Transverse colon (tissue), 4 donors: ENCODE measurements around the gene ARAP2. TPM values are rescaled to one million over a fixed set of nuclear protein-coding genes. Genes with fewer than 3 reads are reported as not detected.
"Not testable (repeated sequence)": the region's sequence is repeated elsewhere in the genome, so short reads cannot be mapped to it uniquely, and the experiment has no call there.

Source experiments
- DNase-seq: peaks from one replicate; pipeline ENCODE4 v3.0.0-alpha.2; 2019
- H3K27ac ChIP-seq, 4 donors: fragments of 200-600 bp; sonication (generic); 2 replicates each; pipeline ENCODE4 v1.5.1; 2016 to 2018; ENCODE audit warnings: inconsistent platforms in 4 of 4
- H3K27me3 ChIP-seq: fragments of 200-600 bp; sonication (generic); 2 replicates; pipeline ENCODE4 v1.5.1; 2017; ENCODE audit warnings: inconsistent platforms
- H3K36me3 ChIP-seq, 4 donors: fragments of 200-600 bp; sonication (generic); 2 replicates each; pipeline ENCODE4 v1.5.1; 2017 to 2019; ENCODE audit warnings: inconsistent platforms in 4 of 4
- H3K4me1 ChIP-seq, 4 donors: fragments of 200-600 bp; sonication (generic); 2 replicates each; pipeline ENCODE4 v1.5.1; 2017 to 2020; ENCODE audit warnings: inconsistent platforms in 4 of 4
- H3K4me3 ChIP-seq, 4 donors: fragments of 200-600 bp; sonication (generic); 1 replicate in 1 of 4; 2 replicates in 3 of 4; pipeline versions ENCODE4 v1.5.1 to v1.6.1; 2017 to 2019; ENCODE audit warnings: inconsistent platforms in 4 of 4
- H3K9me3 ChIP-seq, 2 donors: fragments of 200-600 bp; sonication (generic); 2 replicates each; pipeline ENCODE4 v1.5.1; 2017 to 2019; ENCODE audit warnings: inconsistent platforms in 2 of 2
- EP300 ChIP-seq: sonication (generic); formaldehyde crosslinking; IDR thresholded peaks from one replicate; pipeline ENCODE4 v1.6.1; 2017; ENCODE audit warnings: antibody characterized with exemption, low read depth
- POLR2A ChIP-seq: fragments of 450-650 bp; IDR thresholded peaks from one replicate; pipeline ENCODE4 v1.6.1; 2016; ENCODE audit warnings: antibody characterized with exemption, mild to moderate bottlenecking, moderate library complexity
- POLR2AphosphoS5 ChIP-seq, 3 donors: sonication (generic); formaldehyde crosslinking; IDR thresholded peaks; one replicate each; pipeline ENCODE4 v1.6.1; 2016; ENCODE audit warnings: antibody characterized with exemption in 3 of 3
- WGBS, 2 donors: methylation state at CpG; one replicate each; pipeline ENCODE4 v1.1.5; 2018; ENCODE audit warnings: low coverage in 1 of 2; 5-methylcytosine and 5-hydroxymethylcytosine counted together
- in situ Hi-C, 4 donors: fragments of 200-750 bp; cut with MboI; loops; one replicate each; pipeline versions ENCODE4 v1.15.0 to v1.15.1; 2017; ENCODE audit warnings: low sequenced_read_pairs in 3 of 4, low pct_ligation_motif_present in 1 of 4, low pct_unique_long_range_greater_than_20kb in 1 of 4
- intact Hi-C: fragments of 100-400 bp; cut with DNase I; formaldehyde crosslinking; loops from one replicate; pipeline ENCODE4 v1.15.1; 2023; ENCODE audit warnings: low total_unique reads
- total RNA-seq, 4 donors: library from RNA; depleted of rRNA; stranded (reverse); fragments of >200 nt; gene quantifications; one replicate each; pipeline ENCODE4 v1.1.0, GENCODE V29; 2016
- TF ChIP-seq, protein P1 (sequence below), 5 experiments: fragments of 200-600 bp in 3 of 5; fragments of 450-650 bp in 2 of 5; sonication (generic) in 3 of 5; IDR thresholded peaks; 1 replicate in 2 of 5; 2 replicates in 3 of 5; pipeline ENCODE4 v1.5.1; 2016 to 2017; ENCODE audit warnings: antibody characterized with exemption in 5 of 5, inconsistent platforms in 3 of 5, mild to moderate bottlenecking in 2 of 5, moderate library complexity in 1 of 5

Gene ARAP2
- total RNA-seq, 4 donors from 2014 or later, result 42.3 to 108 (median 50.3) TPM

DNA sequence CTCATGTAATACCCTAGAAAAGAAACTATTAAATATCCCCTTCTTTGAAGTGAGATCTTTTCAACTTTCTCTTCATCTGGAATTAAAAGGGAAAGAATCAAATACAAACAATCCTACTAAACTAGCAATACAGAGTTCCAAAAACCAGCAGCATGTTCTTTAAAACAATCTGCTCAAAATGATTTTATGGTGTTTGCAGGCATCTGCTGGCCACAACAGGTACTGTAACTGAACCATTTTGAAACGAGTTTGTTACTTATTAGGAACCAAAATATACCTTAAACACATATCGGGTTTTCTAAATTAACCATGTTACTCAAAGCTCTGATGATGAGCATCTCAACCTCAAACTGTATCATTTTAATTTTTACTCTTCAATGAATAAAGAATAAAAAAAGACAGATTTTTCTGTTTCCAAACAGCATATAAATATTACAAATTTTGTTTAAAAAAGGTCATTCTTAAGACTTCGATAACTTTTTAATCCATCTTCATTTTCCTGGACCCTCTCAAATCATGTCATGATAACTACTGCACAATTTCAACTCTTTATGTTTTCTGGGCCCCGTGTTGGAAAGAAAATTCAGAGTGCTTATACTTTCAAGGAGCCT, 56.5 kb downstream of the ARAP2 start:
- in situ Hi-C loops, result no loop called here

DNA sequence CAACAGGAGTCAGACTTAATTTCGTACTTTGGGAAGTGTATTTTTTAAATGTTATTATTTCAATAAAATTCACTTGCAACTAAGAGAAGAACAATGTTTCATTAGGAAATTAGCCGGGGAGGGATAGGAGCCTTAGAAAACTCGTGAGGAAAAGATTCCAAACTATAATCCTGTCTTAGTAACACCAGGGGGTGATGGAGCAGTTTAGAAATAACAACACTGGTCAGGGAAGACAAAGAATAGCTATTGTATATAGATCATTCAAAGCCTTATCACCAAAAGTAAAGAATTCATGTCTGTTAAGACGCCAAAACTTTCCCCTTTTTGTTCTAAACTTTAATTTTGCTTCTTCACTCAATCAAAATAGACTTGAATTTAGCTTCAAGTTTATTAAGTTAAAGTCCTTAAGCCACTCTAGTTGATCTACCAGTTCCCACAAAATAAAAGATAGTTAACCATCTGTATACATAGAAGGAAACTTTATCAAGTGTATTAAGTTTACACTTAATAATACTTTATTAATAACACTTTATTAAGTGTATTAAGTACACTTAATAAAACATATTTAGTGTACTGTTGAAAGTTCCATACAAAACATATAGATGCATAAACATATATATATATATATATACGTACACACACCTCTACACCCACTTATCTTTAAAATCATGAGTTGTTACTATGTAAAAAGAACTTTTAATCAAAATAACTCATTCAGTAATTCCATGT, 60.5 kb downstream of the ARAP2 start:
- in situ Hi-C loops, result no loop called here

More for the DNA sequence above, 56.5 kb downstream of the ARAP2 start:
- Histone ChIP-seq H3K27ac (no peak overlapping the region), H3K9me3 (no peaks in the 10 kb centered on the region), H3K36me3 (peaks cover 0 to 7% (median 3%) of the 10 kb centered on the region in 4 donors), H3K4me3 (no peak overlapping the region), H3K4me1 (no peaks in the 10 kb centered on the region), H3K27me3 (no peaks in the 10 kb centered on the region)
- WGBS, 2 donors, result 59 to 61% methylated on average over 4 of the region's 4 CpGs
- no peak for DNase-seq
- no peak for TF ChIP-seq POLR2A
- TF ChIP-seq, protein P1, sequence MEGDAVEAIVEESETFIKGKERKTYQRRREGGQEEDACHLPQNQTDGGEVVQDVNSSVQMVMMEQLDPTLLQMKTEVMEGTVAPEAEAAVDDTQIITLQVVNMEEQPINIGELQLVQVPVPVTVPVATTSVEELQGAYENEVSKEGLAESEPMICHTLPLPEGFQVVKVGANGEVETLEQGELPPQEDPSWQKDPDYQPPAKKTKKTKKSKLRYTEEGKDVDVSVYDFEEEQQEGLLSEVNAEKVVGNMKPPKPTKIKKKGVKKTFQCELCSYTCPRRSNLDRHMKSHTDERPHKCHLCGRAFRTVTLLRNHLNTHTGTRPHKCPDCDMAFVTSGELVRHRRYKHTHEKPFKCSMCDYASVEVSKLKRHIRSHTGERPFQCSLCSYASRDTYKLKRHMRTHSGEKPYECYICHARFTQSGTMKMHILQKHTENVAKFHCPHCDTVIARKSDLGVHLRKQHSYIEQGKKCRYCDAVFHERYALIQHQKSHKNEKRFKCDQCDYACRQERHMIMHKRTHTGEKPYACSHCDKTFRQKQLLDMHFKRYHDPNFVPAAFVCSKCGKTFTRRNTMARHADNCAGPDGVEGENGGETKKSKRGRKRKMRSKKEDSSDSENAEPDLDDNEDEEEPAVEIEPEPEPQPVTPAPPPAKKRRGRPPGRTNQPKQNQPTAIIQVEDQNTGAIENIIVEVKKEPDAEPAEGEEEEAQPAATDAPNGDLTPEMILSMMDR (IDR thresholded peaks at IDR 0.05), result peak; percentile 38 to 64 (median 57)
- intact Hi-C loops, result no loop called here

DNA sequence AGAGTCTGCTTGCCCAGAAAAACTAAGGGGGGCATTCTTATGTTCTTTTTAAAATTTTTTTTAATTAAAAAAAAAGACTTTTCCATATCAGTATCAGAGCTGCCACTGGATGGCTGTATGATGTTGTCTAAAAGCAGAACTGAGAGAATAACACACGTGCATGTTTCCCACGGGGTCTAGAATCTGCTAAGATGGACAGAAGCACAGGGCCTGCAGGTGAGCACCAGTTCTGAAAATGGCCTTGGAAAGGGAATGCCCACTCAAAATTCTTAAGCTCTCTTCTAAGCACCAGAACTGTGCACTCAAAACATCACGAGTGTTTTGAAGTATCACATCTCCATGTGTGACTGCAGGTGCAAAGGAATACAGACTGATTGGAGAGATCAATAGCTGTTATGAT, 61.1 kb downstream of the ARAP2 start:
- no peaks in the 10 kb centered on the region for H3K27me3 ChIP-seq
- no peaks in the 10 kb centered on the region for H3K9me3 ChIP-seq
- TF ChIP-seq, protein P1 (IDR thresholded peaks at IDR 0.05), result no peak
- TF ChIP-seq POLR2AphosphoS5 (IDR thresholded peaks at IDR 0.05), result no peak
- no peak for TF ChIP-seq POLR2A
- TF ChIP-seq EP300, result no peak
- peaks cover 0 to 7% (median 3%) of the 10 kb centered on the region in 4 donors for H3K36me3 ChIP-seq
- in situ Hi-C loops (no loop called here), intact Hi-C loops (no loop called here)
- 74 to 92% methylated on average over 2 to 3 of the region's 3 CpGs for WGBS, 2 donors
- no peak overlapping the region for H3K4me3 ChIP-seq
- no peak overlapping the region for H3K27ac ChIP-seq
- no peaks in the 10 kb centered on the region for H3K4me1 ChIP-seq
- DNase-seq, result no peak

More for the DNA sequence above, 60.5 kb downstream of the ARAP2 start:
- TF ChIP-seq POLR2AphosphoS5 (IDR thresholded peaks at IDR 0.05) (no peak), POLR2A (no peak), EP300 (no peak)
- TF ChIP-seq, protein P1 (IDR thresholded peaks at IDR 0.05), result no peak
- Histone ChIP-seq H3K36me3 (peaks cover 0 to 7% (median 3%) of the 10 kb centered on the region in 4 donors), H3K9me3 (no peaks in the 10 kb centered on the region), H3K27me3 (no peaks in the 10 kb centered on the region), H3K27ac (no peak overlapping the region), H3K4me1 (no peaks in the 10 kb centered on the region), H3K4me3 (no peak overlapping the region)
- intact Hi-C loops, result no loop called here
- 83 to 84% methylated on average over 5 of the region's 5 CpGs for WGBS, 2 donors
- no peak for DNase-seq

DNA sequence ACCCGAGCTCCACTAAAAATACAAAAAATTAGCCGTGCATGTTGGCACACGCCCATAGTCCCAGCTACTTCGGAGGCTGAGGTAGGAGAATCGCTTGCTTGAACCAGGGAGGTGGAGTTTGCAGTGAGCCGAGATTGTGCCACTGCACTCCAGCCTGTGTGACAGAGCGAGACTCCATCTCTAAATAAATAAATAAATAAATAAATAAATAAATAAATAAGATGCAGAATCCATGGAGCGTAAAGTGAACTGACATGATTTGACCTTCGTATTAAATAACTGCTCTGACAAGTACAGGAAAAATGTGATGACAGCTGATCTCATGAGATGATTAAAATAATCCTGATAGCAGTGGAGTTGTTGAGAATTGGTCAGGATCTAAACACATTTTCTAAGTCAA, 62.0 kb downstream of the ARAP2 start:
- in situ Hi-C loops, H3K27me3 ChIP-seq, H3K9me3 ChIP-seq, H3K36me3 ChIP-seq, DNase-seq, H3K4me3 ChIP-seq, H3K4me1 ChIP-seq, H3K27ac ChIP-seq, intact Hi-C loops: not testable (repeated sequence)
- 93 to 100% methylated on average over 5 to 9 of the region's 9 CpGs for WGBS, 2 donors
